ENCODE results near the gene SERPINE1. TPM values are rescaled to one million over a fixed set of nuclear protein-coding genes. Genes with fewer than 3 reads are reported as not detected.

The SERPINE1 gene
- total and polyA plus RNA-seq, 2 of the 13 experiments (the other 11 are each of a cell fraction or from before 2014, with no cell fraction given) = 21.2 to 1,576 TPM

- TF ChIP-seq, protein P1, sequence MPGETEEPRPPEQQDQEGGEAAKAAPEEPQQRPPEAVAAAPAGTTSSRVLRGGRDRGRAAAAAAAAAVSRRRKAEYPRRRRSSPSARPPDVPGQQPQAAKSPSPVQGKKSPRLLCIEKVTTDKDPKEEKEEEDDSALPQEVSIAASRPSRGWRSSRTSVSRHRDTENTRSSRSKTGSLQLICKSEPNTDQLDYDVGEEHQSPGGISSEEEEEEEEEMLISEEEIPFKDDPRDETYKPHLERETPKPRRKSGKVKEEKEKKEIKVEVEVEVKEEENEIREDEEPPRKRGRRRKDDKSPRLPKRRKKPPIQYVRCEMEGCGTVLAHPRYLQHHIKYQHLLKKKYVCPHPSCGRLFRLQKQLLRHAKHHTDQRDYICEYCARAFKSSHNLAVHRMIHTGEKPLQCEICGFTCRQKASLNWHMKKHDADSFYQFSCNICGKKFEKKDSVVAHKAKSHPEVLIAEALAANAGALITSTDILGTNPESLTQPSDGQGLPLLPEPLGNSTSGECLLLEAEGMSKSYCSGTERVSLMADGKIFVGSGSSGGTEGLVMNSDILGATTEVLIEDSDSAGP (CRISPR knock-in tag; IDR thresholded peaks at IDR 0.05; ENCODE audit: borderline replicate concordance) = 0 out of 2 replicates have a peak, but pooled peaks have one; percentile 20
- TF ChIP-seq SALL1 (CRISPR knock-in tag; IDR thresholded peaks at IDR 0.05) = peak; percentile 33; the same call in 1 of the 2 replicates
- TF ChIP-seq ZNF276 (CRISPR knock-in tag; IDR thresholded peaks at IDR 0.05; ENCODE audit: low read depth) = no peak
- TF ChIP-seq, protein P2, sequence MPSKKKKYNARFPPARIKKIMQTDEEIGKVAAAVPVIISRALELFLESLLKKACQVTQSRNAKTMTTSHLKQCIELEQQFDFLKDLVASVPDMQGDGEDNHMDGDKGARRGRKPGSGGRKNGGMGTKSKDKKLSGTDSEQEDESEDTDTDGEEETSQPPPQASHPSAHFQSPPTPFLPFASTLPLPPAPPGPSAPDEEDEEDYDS (CRISPR knock-in tag; IDR thresholded peaks at IDR 0.05) = 0 out of 2 replicates have a peak, but pooled peaks have one; percentile 17
- no peak for TF ChIP-seq TCF7 (IDR thresholded peaks at IDR 0.05; ENCODE audit: low read depth)
- TF ChIP-seq SMC3 (IDR thresholded peaks at IDR 0.05; ENCODE audit: low read length) = peak; percentile 65
- no peak for TF ChIP-seq SNAI1 (CRISPR knock-in tag; IDR thresholded peaks at IDR 0.05; ENCODE audit: borderline replicate concordance)
- TF ChIP-seq HMG20A (CRISPR knock-in tag; IDR thresholded peaks at IDR 0.05; ENCODE audit: borderline replicate concordance) = 0 out of 2 replicates have a peak, but pooled peaks have one; percentile 18
- 0 out of 2 replicates have a peak, but pooled peaks have one; percentile 28 for TF ChIP-seq BCL6 (CRISPR knock-in tag; IDR thresholded peaks at IDR 0.05)
- 0 out of 2 replicates have a peak, but pooled peaks have one; percentile 35 for TF ChIP-seq SMAD3 (CRISPR knock-in tag; IDR thresholded peaks at IDR 0.05)
- TF ChIP-seq ZNF441 (CRISPR knock-in tag; IDR thresholded peaks at IDR 0.05; ENCODE audit: borderline replicate concordance) = peak; percentile 94
- no peak for TF ChIP-seq ZNF280B (CRISPR knock-in tag; IDR thresholded peaks at IDR 0.05; ENCODE audit: borderline replicate concordance)
- peak in 1 of 2 experiments; percentile 30; a peak in 1 of 4 replicates for TF ChIP-seq HMGXB4 (CRISPR knock-in tag; IDR thresholded peaks at IDR 0.05; ENCODE audit: borderline replicate concordance in 1 of 2, low read depth in 1 of 2)
- TF ChIP-seq MIER2 (CRISPR knock-in tag; IDR thresholded peaks at IDR 0.05) = 0 out of 2 replicates have a peak, but pooled peaks have one; percentile 33
- TF ChIP-seq IKZF1 (IDR thresholded peaks at IDR 0.05) = no peak
- peak; percentile 47; the same call in 1 of the 2 replicates for TF ChIP-seq GATAD2A (CRISPR knock-in tag; IDR thresholded peaks at IDR 0.05)
- 0 out of 2 replicates have a peak, but pooled peaks have one; percentile 37 for TF ChIP-seq SIN3B (IDR thresholded peaks at IDR 0.05; ENCODE audit: low read length)
These were observed 49.4 kb upstream of the SERPINE1 start (continued) for GRCh38 chr7:101077303-101078086.

Data from HepG2 (cell line).